ENCODE data around the gene PRKAG2.

PRKAG2 gene

DNA sequence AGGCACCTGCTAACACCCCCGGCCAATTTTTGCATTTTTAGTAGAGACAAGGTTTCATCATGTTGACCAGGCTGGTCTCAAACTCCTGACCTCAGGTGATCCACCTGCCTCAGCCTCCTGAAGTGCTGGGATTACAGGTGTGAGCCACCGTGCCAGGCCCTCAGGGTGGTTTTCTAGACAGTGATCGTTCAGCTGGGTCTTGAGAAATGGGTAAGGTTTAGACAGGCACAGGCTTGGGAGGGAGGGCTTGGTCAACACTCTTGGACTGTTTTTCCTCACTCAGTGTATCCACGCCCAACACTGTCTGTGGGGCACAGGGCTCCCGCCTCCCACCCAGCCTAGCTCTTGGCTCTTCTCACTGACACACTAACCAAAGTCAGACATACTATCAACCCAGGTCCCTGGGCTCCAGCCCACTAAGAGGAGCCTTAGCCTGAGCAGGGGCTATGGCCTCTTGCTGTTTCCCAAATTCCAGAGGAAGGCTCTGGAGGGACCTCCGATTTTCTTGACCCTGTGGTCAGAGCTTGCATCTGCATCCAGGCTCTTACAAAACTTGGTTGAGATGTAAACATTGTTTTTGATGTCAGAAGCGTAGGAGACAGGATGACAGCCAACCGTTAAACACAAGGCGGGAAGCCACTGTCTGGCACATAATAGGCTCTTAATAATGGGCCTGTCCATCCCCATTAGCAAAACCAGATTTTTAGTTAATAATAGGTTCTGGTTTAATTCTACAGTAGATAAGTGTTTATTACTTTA is 143.9 kb downstream of the PRKAG2 start:
- Histone ChIP-seq H3K27ac (ENCODE audit: low read depth, low read length) (no peak overlapping the region), H3K27me3 (ENCODE audit: control insufficient read depth in 1 of 2, insufficient read depth in 2 of 2, low read length in 2 of 2) (no peaks in the 10 kb centered on the region), H3K4me1 (ENCODE audit: control insufficient read depth in 1 of 2, insufficient read depth in 2 of 2, low read length in 2 of 2) (peaks cover 11 to 17% of the 10 kb centered on the region in 2 donors), H3K9ac (ENCODE audit: low read depth in 1 of 2, low read length in 2 of 2) (no peak overlapping the region), H3K9me3 (ENCODE audit: control insufficient read depth in 1 of 2, low read length in 2 of 2) (no peaks in the 10 kb centered on the region), H3K4me3 (ENCODE audit: low read depth in 1 of 2, low read length in 2 of 2) (no peak overlapping the region), H3K36me3 (ENCODE audit: control insufficient read depth in 1 of 2, insufficient read depth in 2 of 2, low read length in 2 of 2) (no peaks in the 10 kb centered on the region)

DNA sequence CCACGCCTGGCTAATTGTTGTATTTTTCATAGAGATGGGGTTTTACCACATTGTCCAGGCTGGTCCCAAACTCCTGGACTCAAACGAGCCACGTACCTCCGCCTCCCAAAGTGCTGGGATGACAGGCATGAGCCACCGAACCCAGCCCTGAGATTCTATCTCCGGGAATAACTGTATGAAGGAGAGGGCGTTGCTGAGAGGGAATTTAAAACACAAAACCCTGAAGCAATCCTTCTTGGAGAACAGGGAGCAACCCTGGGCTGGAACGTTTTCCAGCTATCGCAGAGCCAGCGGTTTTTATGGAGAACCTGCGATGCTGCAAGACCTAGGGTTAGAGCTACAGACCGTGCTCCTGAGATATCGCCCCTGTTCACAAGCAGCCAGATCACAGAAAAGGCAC is 144.6 kb downstream of the PRKAG2 start:
- Histone ChIP-seq H3K4me3 (ENCODE audit: low read depth in 1 of 2, low read length in 2 of 2) (no peak overlapping the region), H3K36me3 (ENCODE audit: control insufficient read depth in 1 of 2, insufficient read depth in 2 of 2, low read length in 2 of 2) (no peaks in the 10 kb centered on the region), H3K9ac (ENCODE audit: low read depth in 1 of 2, low read length in 2 of 2) (no peak overlapping the region), H3K4me1 (ENCODE audit: control insufficient read depth in 1 of 2, insufficient read depth in 2 of 2, low read length in 2 of 2) (peaks cover 11 to 23% of the 10 kb centered on the region in 2 donors), H3K9me3 (ENCODE audit: control insufficient read depth in 1 of 2, low read length in 2 of 2) (no peaks in the 10 kb centered on the region), H3K27me3 (ENCODE audit: control insufficient read depth in 1 of 2, insufficient read depth in 2 of 2, low read length in 2 of 2) (no peaks in the 10 kb centered on the region), H3K27ac (ENCODE audit: low read depth, low read length) (no peak overlapping the region)

DNA sequence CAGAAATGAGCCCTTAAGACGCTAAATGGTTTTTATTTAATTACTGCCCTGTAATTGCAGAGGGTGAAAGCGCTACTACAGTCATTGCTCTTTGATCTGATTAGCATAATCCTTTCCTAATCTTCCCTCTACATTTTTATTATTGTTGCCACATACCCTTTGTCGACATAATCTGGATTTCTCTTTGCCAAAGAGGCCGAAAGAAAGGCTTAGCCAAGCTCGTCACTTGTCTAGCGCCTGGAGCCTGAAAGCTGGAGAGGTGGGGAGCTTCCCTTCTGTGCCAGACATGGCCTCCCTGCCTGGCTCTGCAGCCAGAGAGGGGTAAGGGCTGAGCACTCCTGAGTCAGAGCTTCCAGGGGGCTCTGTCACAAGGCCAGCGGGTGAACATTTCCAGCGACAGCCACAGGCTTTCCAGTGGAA is 145.9 kb downstream of the PRKAG2 start:
- Histone ChIP-seq H3K9ac (ENCODE audit: low read depth in 1 of 2, low read length in 2 of 2) (no peak overlapping the region), H3K4me1 (ENCODE audit: control insufficient read depth in 1 of 2, insufficient read depth in 2 of 2, low read length in 2 of 2) (peaks cover 11 to 25% of the 10 kb centered on the region in 2 donors), H3K36me3 (ENCODE audit: control insufficient read depth in 1 of 2, insufficient read depth in 2 of 2, low read length in 2 of 2) (no peaks in the 10 kb centered on the region), H3K9me3 (ENCODE audit: control insufficient read depth in 1 of 2, low read length in 2 of 2) (no peaks in the 10 kb centered on the region), H3K4me3 (ENCODE audit: low read depth in 1 of 2, low read length in 2 of 2) (no peak overlapping the region), H3K27ac (ENCODE audit: low read depth, low read length) (no peak overlapping the region), H3K27me3 (ENCODE audit: control insufficient read depth in 1 of 2, insufficient read depth in 2 of 2, low read length in 2 of 2) (no peaks in the 10 kb centered on the region)

DNA sequence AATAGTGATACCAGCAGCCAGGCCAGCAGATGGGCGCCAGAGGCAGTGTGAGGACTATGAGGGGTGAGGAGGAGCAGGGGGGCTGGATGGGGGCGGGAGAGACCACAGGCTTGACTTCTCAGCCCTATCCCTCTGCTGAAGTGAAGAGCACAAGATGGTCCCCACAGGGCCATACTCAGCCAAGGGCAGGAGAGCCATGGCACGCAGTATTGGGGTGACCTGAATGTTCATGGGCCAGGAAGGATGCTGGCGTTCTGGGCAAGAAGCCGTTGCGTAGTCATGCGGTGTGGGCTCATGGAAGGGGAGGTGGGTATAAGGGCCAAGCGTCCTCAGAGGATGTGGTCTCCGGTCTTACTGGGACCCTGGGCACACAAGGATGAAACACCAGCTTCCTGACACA is 146.3 kb downstream of the PRKAG2 start:
- no peaks in the 10 kb centered on the region for H3K27me3 ChIP-seq (ENCODE audit: control insufficient read depth in 1 of 2, insufficient read depth in 2 of 2, low read length in 2 of 2)
- peaks cover 11 to 25% of the 10 kb centered on the region in 2 donors for H3K4me1 ChIP-seq (ENCODE audit: control insufficient read depth in 1 of 2, insufficient read depth in 2 of 2, low read length in 2 of 2)
- no peak overlapping the region for H3K9ac ChIP-seq (ENCODE audit: low read depth in 1 of 2, low read length in 2 of 2)
- H3K9me3 ChIP-seq (ENCODE audit: control insufficient read depth in 1 of 2, low read length in 2 of 2), result no peaks in the 10 kb centered on the region
- H3K4me3 ChIP-seq (ENCODE audit: low read depth in 1 of 2, low read length in 2 of 2), result no peak overlapping the region
- H3K36me3 ChIP-seq (ENCODE audit: control insufficient read depth in 1 of 2, insufficient read depth in 2 of 2, low read length in 2 of 2), result no peaks in the 10 kb centered on the region
- H3K27ac ChIP-seq (ENCODE audit: low read depth, low read length), result no peak overlapping the region

DNA sequence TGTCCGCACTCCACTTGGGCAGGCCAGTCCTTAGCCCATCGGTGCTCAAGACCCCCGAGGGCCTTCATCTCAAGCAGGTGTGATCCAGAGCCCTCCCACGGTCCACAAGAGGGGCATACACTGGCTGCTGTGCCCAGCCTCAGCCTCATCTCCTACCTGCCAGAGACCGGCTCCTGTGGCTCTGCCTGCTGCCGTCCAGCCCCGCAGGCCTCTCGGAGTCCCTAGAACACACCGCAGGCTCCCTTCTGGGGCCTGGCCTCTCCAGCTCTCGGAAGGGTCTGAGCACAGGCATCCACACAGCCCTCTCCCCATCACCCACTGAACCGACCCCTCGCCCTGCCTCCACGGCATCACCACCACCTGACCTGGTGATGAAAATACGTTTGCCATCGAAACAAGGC is 147.4 kb downstream of the PRKAG2 start:
- Histone ChIP-seq H3K9ac (ENCODE audit: low read depth in 1 of 2, low read length in 2 of 2) (no peak overlapping the region), H3K27me3 (ENCODE audit: control insufficient read depth in 1 of 2, insufficient read depth in 2 of 2, low read length in 2 of 2) (no peaks in the 10 kb centered on the region), H3K27ac (ENCODE audit: low read depth, low read length) (no peak overlapping the region), H3K36me3 (ENCODE audit: control insufficient read depth in 1 of 2, insufficient read depth in 2 of 2, low read length in 2 of 2) (no peaks in the 10 kb centered on the region), H3K4me1 (ENCODE audit: control insufficient read depth in 1 of 2, insufficient read depth in 2 of 2, low read length in 2 of 2) (peaks cover 11 to 25% of the 10 kb centered on the region in 2 donors), H3K4me3 (ENCODE audit: low read depth in 1 of 2, low read length in 2 of 2) (no peak overlapping the region), H3K9me3 (ENCODE audit: control insufficient read depth in 1 of 2, low read length in 2 of 2) (no peaks in the 10 kb centered on the region)

DNA sequence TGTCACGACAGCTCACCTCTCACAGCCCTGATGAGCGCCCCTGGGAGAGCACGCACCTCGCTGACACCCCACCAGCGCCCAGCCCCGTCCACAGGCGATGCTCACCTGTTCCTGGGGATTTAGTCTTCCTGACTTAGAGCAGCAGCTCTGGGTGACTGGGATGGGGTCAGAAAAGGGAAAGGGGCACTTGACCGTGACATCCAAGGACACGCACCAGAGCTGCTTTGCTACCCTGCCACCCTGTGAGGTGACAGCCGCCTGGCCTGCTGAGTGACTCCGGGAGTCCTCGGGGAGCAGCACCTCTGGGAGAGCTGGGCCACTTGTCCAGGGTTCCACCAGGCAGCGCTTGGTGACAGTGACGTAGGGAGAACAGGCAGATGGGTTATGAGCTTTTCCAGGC is 148.2 kb downstream of the PRKAG2 start:
- no peaks in the 10 kb centered on the region for H3K36me3 ChIP-seq (ENCODE audit: control insufficient read depth in 1 of 2, insufficient read depth in 2 of 2, low read length in 2 of 2)
- no peak overlapping the region for H3K4me3 ChIP-seq (ENCODE audit: low read depth in 1 of 2, low read length in 2 of 2)
- H3K27ac ChIP-seq (ENCODE audit: low read depth, low read length), result no peak overlapping the region
- no peaks in the 10 kb centered on the region for H3K9me3 ChIP-seq (ENCODE audit: control insufficient read depth in 1 of 2, low read length in 2 of 2)
- H3K4me1 ChIP-seq (ENCODE audit: control insufficient read depth in 1 of 2, insufficient read depth in 2 of 2, low read length in 2 of 2), result peaks cover 11 to 25% of the 10 kb centered on the region in 2 donors
- no peak overlapping the region for H3K9ac ChIP-seq (ENCODE audit: low read depth in 1 of 2, low read length in 2 of 2)
- no peaks in the 10 kb centered on the region for H3K27me3 ChIP-seq (ENCODE audit: control insufficient read depth in 1 of 2, insufficient read depth in 2 of 2, low read length in 2 of 2)

DNA sequence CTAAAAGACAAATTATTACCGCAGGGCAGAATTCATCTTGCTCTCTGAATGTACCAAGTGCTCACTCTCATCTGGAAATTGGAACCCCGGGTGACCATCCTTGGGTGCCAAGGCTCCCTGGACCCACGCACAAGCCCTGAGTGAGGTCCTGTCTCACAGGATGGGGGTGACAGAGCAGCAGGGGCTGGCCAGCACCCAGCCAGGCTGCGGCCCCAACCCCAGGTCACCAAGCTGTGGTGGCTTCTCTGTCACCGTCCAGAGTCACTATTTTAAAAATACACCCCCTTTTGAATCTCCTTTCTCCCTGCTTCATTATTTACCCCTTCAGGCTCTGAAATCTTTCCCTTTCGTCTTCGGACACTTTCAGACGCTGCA is 148.6 kb downstream of the PRKAG2 start:
- peaks cover 11 to 25% of the 10 kb centered on the region in 2 donors for H3K4me1 ChIP-seq (ENCODE audit: control insufficient read depth in 1 of 2, insufficient read depth in 2 of 2, low read length in 2 of 2)
- H3K27ac ChIP-seq (ENCODE audit: low read depth, low read length), result no peak overlapping the region
- no peaks in the 10 kb centered on the region for H3K27me3 ChIP-seq (ENCODE audit: control insufficient read depth in 1 of 2, insufficient read depth in 2 of 2, low read length in 2 of 2)
- H3K36me3 ChIP-seq (ENCODE audit: control insufficient read depth in 1 of 2, insufficient read depth in 2 of 2, low read length in 2 of 2), result no peaks in the 10 kb centered on the region
- no peaks in the 10 kb centered on the region for H3K9me3 ChIP-seq (ENCODE audit: control insufficient read depth in 1 of 2, low read length in 2 of 2)
- H3K4me3 ChIP-seq (ENCODE audit: low read depth in 1 of 2, low read length in 2 of 2), result no peak overlapping the region
- no peak overlapping the region for H3K9ac ChIP-seq (ENCODE audit: low read depth in 1 of 2, low read length in 2 of 2)

DNA sequence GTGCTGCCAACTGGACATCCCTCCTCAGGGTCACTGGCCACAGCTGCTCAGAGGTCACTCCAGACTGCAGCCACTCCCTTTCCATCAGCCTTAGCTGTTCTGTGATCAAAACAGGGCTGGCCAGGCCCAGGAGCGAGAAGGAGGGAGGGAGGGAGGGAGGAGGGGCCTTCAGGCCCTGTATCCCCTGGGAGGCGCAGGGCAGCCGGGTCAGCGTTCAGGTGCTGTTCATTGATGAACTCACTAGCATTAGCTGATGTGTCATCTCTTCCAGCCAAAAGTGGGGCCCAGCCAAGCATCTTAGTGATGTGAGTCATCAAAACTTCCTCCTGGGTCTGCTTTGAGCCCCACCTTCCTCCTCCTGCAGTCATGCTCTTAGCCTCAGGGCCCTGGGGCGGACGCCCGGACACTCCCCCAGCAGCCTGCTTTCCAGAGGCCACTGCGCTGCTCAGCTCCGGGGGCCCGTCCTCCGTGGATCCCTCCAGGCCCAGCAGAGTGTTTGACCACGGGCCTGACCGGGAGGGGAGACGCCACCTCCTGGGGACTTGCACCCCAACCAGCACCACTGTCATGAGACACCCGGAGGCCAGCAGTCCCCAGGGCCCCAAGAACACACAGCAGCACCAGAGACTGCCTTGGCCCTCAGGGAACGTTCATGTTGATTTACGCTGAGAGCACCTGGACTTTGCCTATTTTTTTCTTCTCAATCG is 149.2 kb downstream of the PRKAG2 start:
- Histone ChIP-seq H3K4me3 (ENCODE audit: low read depth in 1 of 2, low read length in 2 of 2) (no peak overlapping the region), H3K27me3 (ENCODE audit: control insufficient read depth in 1 of 2, insufficient read depth in 2 of 2, low read length in 2 of 2) (no peaks in the 10 kb centered on the region), H3K4me1 (ENCODE audit: control insufficient read depth in 1 of 2, insufficient read depth in 2 of 2, low read length in 2 of 2) (peaks cover 11 to 25% of the 10 kb centered on the region in 2 donors), H3K27ac (ENCODE audit: low read depth, low read length) (no peak overlapping the region), H3K9ac (ENCODE audit: low read depth in 1 of 2, low read length in 2 of 2) (no peak overlapping the region), H3K9me3 (ENCODE audit: control insufficient read depth in 1 of 2, low read length in 2 of 2) (no peaks in the 10 kb centered on the region), H3K36me3 (ENCODE audit: control insufficient read depth in 1 of 2, insufficient read depth in 2 of 2, low read length in 2 of 2) (no peaks in the 10 kb centered on the region)

DNA sequence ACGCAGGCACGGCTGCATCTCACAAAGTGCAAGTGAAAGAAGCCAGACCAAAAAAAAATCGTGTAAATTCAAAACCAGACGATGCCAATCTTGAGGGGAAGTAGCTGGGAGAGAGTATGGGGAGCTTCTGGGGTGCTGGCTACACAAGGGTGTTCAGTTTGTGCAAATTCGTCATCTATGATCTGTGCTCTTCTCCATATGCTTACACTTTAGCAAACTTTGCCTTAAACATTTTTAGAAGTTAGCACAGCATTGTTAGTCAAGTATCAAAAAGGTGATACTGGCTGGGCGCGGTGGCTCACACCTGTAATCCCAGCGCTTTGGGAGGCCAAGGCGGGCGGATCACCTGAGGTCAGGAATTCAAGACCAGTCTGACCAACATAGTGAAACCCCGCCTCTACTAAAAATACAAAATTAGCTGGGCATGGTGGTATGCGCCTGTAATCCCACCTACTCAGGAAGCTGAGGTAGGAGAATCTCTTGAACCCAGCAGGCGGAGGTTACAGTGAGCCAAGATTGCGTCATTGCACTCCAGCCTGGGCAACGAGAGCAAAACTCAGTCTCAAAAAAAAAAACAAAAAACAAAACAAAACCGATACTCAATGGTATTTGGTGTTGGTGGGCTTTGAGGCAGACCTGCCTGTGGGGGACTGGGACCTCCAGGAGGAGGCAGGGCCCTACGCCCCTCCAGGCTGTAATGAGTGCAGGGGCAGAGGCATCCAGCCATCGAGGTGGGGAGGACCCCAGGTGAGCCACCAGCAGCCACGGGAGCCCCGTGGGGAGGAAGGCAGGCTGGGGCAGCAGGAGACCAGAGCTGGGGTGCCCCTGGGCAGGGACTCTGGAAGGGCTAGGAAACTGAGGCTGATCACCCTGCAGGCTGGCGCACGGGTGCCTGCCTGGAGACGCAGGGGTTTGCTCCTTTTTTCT is 150.0 kb downstream of the PRKAG2 start:
- H3K9me3 ChIP-seq (ENCODE audit: control insufficient read depth in 1 of 2, low read length in 2 of 2), result no peaks in the 10 kb centered on the region
- no peak overlapping the region for H3K9ac ChIP-seq (ENCODE audit: low read depth in 1 of 2, low read length in 2 of 2)
- no peaks in the 10 kb centered on the region for H3K36me3 ChIP-seq (ENCODE audit: control insufficient read depth in 1 of 2, insufficient read depth in 2 of 2, low read length in 2 of 2)
- no peaks in the 10 kb centered on the region for H3K27me3 ChIP-seq (ENCODE audit: control insufficient read depth in 1 of 2, insufficient read depth in 2 of 2, low read length in 2 of 2)
- H3K27ac ChIP-seq (ENCODE audit: low read depth, low read length), result no peak overlapping the region
- peaks cover 13 to 28% of the 10 kb centered on the region in 2 donors for H3K4me1 ChIP-seq (ENCODE audit: control insufficient read depth in 1 of 2, insufficient read depth in 2 of 2, low read length in 2 of 2)
- H3K4me3 ChIP-seq (ENCODE audit: low read depth in 1 of 2, low read length in 2 of 2), result no peak overlapping the region

All from duodenal mucosa (tissue), 2 donors.